ENCODE results near the gene VKORC1L1.
"Not testable (repeated sequence)": the region's sequence is repeated elsewhere in the genome, so short reads cannot be mapped to it uniquely, and the experiment has no call there.

The VKORC1L1 gene

DNA sequence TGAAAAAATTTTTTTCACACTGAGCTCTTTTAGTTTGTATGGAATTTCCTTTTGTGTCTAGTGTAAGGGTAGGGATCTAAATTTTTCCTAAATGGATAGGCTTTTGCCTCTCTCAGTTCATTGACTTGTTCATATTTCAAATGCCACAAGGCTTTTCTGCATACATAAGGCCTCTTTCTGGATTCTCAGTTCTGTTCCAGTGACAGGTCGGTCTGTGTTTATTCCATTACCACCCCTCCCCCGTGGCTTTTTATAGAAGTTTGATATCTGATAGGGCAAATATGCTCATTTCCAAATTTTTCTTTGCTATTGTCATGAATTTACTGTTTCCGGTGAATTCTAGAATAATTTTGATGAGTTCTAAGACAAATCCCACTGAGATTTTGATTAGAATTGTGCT lies 12.7 kb downstream of the VKORC1L1 start:
- not testable (repeated sequence) for DNase-seq

DNA sequence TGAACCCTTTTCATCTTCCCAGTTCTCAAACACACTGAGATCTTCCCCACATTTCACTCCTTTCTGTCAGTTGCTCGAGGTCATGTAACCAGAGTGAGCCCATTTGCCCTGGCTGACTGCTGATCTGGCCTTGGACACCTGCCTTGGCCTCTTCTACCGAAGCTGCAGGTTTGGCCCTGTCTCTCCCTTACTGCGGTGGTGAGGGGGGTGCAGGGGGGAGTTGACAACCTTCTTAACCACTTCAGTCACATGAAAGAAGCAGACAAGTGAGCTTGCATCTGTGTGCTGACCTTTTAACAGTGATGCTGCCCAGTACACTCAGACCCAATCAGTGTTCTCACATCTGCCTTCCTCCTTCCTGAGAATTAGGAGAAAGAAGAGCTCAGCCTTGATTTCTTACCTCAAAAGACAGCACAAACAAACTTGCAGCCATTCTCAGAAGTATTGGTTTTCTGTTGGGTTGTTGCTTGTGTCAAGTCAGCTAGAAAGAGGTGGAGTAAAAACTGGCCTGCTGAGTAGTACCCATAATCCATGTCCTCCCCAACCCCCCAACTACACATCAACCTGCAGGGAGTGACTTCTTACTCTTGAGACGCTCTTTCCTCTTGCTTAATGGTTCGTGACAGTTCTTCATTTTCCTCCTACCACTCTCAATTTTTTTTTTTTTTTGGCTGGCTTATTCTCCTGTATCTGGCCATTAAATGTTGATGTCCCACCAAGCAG lies 15.7 kb downstream of the VKORC1L1 start:
- DNase-seq = not testable (repeated sequence)

DNA sequence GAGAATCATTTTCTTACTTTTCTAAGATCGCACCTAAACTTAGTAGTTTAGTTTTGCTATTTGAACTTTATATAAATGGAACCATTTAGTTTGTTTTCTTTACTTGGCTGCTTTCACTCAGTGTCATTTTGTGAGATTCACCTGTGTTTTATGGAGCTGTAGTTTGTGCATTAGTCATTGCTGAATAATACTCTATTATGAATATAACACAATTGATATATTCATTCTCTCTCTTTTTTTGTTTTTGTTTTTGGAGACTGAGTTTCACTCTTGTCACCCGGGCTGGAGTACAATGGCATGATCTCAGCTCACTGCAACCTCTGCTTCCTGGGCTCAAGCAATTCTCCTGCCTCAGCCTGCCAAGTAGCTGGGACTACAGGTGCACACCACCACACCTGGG lies 16.8 kb downstream of the VKORC1L1 start:
- not testable (repeated sequence) for DNase-seq

DNA sequence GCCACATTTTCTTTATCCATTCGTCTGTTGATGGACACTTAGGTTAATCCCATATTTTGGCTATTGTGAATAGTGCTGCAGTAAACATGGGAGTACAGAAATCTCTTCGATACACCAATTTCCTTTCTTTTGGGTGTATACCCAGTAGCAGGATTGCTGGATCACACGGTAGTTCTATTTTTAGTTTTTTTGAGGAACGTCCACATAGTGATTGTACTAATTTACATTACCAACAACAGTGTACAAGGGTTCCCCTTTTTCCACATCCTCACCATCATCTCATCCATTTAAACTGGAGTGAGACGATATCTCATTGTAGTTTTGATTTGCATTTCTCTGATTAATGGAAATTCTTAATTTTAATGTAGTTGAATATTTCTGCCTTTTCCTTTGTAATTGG lies 19.3 kb downstream of the VKORC1L1 start:
- no peak for DNase-seq

DNA sequence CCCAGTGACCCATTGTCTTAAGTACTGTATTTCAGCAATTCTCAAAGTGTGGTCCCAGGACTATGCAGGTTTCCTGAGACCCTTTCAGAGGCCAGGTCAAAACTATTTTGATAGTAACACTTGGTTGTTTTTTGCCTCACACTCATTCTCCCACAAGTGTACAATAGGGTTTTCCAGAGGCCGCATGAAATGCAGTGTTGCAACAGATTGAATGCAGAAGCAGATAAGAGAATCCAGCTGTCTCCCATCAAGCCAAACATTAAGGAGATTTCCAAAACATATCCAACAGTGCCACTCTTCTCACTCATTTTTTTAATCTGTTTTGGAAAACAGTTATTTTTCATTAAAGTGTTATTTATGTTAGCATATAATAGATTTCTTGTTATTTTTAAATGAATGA lies 20.0 kb downstream of the VKORC1L1 start:
- DNase-seq = no peak

DNA sequence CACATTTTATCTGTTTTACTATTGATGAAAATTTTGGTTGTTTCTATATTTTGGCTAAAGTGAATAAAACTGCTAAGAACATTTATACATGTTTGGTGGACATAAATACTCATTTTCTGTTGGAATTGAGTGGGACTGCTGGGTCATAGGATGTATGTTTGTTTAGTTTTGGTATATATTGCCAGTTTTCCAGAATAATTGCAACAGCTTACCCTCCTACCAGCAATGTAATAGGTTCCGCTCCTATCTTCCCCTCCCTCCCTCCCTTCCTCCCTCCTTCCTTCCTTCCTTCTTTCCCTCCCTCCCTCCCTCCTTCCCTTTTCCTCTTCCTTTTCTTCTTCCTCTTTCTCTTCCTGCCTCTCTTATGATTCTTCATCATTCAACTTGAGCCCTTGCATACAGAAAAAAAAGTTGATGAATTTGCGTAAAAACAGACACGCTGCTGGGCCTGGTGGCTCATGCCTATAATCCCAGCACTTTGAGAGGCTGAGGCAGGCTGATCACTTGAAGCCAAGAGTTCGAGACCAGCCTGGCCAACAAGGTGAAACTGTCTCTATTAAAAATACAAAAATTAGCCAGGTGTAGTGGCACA lies 23.5 kb downstream of the VKORC1L1 start:
- no peak for DNase-seq

DNA sequence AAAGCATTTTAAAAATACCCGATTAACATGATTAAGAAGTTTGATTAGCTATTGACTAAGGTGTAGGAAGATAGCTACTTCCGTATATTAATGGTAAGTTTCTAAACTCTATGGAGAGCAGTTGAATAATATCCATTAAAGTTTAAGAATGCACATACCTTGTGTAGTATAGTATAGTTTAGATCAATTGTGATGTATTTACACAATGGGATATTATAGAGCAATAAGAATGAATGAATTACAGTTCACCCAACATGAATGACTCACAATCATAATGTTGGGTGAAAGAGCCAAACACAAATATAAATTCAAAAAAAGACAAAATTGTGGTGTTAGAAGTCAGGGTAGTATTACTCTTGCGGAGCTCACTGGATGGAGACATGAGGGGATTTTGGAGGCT lies 24.4 kb downstream of the VKORC1L1 start:
- not testable (repeated sequence) for DNase-seq

DNA sequence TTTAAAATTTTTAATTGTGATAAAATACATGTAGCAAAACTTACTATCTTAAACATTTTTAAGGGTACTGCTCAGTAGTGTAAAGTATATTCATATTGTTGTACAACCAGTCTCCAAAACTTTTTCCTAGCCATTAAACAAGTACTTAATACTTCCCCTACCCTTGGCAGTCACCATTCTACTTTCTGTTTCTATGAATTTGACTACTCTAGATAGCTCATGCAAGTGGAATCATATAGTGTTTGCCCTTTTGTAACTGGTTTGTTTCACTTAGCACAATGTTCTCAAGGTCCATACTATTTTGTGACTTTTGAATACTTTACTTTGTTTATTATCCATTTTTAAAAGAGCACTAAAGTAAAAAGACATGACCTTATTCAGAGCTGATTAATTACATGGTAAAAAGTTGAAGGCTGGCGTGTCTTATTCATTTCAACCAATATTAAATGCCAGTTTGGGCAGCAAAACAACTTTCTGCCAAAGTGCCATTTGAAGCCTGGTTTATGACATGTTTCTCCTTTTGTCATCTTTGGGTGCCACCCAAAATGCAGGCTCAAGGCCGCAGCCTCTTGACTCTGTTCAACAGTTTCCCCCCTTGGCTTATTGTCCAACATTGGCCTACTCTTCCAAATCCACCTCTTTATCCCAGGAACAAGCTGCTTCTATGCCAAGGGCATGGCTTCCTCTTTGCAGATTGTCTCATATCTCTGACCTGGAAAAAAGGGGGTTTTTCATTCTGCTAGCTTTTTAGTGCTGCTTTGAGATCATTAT lies 26.0 kb downstream of the VKORC1L1 start:
- not testable (repeated sequence) for DNase-seq

DNA sequence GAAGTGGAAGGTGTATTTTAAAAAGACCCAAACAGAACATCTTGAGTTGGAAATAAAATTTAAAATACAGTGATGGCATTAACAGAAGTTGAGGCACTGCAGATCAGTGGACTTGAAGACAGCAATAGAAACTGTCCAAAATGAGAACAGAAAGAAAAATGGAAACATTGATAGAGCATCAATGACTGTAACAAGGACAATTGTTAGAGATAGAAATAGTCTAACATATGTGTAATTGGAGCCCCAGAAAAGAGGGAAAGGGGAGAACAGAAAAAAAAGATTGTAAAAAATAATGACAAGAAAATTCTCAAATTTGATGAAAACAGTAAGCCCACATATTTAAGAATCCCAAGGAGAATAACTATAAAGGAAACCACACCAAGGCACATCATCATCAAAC lies 29.4 kb downstream of the VKORC1L1 start:
- no peak for DNase-seq

DNA sequence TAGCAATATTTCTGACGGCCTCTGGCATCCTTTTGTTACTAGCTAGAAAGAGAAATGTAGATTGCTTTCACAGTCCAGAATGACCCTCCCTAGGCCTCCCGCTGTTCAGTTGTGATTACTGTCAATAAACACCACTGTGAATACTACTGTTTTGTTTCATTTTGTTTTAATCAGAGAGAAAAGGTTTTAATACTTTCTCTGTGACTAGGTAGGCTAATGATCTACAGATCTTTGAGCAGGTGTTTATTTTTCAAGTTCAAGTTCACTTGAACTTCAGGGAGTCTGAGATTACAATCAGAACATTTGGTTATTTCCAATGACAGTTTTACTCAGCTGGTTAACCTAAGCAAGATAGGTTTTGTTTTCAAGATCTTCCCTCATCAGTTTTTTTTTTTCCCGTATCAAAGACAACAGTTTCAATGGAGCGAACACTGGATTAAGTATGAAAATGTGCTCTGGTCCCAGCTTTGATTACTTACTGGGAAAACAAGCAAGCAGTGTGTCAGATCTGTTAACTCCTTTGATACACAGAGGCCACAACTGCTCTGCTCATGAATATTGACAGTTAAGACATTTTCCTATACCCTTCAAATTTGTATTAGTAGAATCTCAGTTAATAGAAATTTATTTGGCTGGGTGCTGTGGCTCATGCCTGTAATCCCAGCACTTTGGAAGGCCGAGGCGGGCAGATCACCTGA lies 34.8 kb downstream of the VKORC1L1 start:
- no peak for DNase-seq

DNA sequence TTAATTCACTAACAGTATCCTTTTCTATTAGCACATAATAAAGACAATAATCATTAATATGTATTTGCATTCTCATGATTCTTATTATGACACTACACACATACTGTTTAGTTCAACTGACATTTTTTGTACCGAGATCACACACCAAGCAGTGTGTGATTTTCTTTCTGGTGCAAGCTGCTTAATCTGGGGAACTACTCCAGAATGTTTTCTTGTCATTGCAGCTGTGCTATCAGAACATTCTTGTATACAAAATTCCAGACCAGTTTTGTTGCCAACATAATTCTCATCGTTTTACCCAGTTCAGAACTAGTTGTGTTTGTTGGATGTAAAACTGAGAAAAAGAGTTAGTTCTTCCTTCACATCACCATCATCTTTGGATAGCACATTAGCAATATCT lies 37.4 kb downstream of the VKORC1L1 start:
- no peak for DNase-seq

DNA sequence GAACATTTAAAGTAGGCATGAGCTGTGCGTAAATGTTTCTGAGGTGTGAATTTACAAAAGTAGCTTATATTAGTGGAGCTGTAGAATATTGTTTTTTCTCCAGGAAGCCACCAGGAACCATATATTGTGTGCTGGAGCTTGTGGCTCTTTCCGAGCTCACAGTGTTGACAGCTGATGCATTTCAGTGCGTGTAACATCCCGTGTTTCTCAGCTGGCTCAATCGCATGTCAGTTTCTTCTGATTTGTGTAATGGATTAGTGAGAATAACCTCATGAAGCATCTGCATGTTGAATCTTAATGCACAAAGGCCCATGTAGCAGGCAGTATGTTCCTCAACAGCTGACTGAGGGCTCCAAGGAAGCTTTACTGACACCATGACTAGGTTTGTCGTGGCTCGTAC lies 39.4 kb downstream of the VKORC1L1 start:
- no peak for DNase-seq

DNA sequence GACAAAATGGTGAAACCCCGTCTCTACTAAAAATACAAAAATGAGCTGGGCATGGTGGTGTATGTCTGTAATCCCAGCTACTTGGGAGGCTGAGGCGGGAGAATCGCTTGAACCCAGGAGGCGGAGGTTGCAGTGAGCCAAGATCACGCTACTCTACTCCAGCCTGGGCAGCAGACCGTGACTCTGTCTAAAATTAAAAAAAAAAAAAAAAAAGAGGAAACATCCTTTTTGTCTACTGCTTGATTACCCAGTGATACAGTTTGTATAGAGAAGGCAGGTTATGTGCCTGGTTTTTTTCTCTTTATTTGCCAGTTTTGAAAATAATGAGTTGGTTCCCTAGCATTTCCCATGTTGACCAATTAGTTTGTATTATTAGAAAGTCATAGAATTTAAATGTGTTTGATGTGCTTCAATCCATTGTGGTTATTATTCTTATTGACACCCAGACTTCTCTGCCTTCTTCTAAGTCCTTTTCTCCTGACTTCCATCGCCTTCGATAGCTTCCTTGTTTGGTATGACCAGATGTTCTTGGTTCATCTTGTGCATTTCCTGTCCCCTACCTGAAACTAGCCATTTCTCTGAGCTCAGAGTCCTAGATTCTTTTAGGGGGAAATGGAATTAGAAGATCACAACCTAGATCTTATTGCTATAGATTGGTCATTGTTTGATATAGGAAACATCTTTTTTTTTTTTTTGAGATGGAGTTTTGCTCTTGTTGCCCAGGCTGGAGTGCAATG lies 43.2 kb downstream of the VKORC1L1 start:
- DNase-seq = no peak

DNA sequence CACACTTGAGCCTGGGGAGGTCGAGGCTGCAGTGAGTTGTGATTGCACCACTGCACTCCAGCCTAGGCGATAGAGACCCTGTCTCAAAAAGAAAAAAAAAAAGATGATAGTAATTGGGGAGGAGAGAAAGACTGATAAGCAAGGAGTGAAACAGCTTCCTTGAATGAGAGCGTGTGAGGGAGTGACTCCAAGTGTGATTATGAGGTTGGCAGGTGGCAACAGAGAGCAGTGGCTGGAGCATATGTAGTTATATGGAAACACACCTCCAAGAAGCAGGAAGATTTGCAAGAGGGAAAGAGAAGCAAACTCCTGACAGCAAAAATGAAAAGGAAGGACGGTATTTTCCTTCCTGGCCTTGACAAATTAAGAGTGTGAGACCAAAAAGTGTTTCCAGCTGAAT lies 50.4 kb downstream of the VKORC1L1 start:
- DNase-seq = no peak

DNA sequence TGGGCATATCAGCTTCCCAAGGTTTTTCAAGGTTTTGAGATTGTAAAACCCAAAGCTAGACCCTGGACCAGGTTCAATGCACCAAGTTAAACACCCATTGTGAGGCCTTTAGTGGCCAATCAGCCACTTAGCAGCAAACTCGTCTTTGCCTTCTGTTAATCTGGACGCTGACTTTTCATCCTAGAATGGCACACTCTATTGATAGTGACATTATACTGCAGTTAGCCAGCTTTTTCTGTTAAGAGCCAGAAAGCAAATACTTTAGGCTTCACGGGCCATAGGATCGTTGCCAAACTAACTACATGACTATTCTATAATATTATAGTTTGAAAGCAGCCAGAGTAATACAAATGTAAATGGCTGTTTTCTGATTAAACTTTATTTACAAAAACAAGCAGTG lies 51.3 kb downstream of the VKORC1L1 start:
- no peak for DNase-seq

DNA sequence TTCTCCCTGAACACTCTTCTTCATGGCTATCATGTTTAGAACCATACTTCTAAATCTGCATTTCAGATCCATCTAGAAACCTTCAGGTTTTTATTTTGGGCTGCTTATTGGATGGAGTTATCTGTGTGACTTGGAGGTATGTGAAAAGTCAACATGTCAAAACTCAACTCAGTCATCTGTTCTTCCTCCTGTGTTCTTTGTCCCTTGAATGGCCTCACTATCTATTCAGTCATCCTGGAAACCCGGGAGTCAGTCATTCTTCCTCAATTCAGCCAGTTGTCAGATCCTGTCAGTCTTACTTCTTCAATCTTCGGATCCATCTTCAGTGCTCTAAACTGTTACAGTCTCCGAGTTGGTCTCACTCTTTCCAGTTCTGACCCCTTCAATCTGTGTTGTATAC lies 52.2 kb downstream of the VKORC1L1 start:
- DNase-seq = no peak

DNA sequence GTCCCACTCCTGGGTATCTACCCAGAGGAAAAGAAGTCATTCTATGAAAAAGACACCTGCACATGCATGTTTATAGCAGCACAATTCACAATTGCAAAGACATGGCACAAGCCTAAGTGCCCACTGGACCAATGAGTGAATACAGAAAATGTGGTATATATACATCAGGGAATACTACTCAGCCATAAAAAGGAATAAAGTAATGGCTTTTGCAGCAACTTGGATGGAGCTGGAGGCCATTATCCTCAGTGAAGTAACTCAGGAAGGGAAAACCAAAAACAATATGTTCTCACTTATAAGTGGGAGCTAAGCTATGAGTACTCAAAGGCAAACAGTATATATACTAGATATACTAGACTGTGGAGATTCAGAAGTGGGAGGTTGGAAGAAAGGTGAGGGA lies 53.7 kb downstream of the VKORC1L1 start:
- no peak for DNase-seq

DNA sequence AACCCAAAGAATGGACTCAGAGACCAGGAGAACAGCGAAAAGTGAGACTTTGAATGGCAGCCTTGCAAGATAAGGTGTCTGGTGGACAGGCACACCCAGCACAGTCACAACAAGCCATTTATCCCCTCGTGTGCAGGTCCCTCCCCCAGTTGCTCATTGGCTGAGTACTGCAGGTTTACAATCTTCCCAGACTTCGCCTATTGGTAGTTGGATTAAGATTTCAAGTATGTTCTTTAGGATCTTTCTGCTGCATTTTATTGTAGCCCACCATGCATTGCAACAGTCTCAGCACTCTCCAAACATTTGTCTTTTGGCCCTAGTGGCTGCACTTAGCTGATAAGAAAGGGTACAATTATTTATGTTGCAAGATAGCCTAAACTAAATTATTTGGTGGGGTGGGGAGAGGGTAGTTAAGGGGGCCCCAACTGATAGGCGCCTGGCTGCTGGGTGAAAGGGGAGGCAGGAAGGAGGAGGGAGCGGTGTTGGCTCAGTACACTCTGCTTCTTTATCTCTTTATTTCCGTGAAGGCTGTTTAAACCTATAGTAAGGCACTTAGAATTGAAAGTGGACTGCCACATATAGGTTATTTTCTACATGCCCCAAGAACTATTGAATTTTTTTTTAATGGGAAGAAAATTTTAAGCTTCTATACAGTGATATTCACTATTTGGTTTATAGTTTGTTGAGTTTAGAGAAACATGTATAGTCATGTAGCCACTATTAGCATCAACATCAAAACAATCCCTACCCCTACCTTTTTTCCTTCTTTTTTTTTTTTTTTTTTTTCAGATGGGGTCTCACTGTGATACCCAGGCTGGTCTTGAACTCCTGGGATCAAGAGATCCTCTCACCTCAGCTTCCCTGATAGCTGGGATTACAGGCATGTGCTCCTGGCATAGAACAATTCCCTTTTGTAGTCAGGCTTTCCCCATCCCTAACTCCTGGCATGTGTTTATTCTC lies 54.9 kb downstream of the VKORC1L1 start:
- no peak for DNase-seq

DNA sequence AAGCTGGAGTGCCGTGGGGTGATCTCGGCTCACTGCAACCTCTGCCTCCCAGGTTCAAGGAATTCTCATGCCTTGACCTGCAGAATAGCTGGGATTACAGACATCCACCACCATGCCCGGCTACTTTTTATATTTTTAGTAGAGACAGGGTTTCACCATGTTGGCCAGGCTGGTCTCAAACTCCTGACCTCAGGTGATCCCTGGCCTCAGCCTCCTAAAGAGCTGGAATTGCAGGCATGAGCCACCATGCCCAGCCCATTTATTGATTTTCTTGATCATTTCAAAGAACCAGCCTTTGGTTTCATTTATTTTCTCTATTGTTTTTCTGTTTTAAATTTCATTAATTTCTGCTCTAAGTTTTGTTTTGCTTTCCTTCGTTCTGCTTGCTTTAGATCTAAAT lies 58.8 kb downstream of the VKORC1L1 start:
- no peak for DNase-seq

DNA sequence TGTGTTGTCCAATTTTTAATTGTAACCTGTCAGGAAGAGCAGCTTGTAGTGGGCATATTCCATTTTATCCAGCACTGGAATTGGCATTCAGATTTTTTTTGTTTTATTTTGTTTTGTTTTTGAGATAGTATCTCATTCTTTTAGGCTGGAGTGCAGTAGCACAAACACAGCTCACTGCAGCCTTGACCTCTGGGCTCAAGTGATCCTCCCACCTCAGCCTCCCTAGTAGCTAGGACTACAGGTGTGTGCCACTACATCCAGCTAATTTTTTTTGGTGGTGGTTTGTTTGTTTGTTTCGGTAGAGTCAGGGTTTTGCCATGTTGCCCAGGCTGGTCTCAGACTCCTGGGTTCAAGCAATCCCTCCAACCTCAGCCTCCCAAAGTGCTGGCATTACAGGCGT lies 64.4 kb downstream of the VKORC1L1 start:
- no peak for DNase-seq

DNA sequence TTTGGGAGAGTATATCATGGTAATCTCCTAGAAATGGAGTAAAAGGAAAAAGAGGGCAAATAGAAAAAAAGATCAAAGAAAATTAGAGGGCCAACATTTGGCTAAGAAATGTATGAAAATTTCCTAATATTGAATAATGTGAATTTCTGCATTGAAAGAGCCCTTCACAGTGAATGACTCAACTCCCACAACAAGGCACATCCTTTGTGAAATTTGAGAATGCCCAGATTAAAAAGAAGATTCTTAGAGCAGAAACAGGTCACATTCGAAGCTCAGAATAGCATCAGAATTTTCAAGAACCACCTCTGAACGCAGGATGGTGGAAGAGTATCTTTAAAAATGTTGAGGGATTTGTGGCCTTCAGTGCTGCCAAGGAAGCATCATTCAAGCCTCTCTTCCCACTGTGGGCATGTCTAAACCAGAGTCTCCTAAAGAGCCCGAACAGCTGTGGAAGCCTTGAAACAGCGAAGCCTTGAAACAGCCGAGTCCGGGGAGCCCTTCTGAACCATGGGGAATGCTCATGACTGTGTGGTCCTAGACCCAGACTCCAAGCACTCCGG lies 65.5 kb downstream of the VKORC1L1 start:
- no peak for DNase-seq
